Epithelial cell of proximal tubule (primary cell): Measurements from ENCODE around the gene LBX1. TPM values are rescaled to one million over a fixed set of nuclear protein-coding genes. Genes with fewer than 3 reads are reported as not detected.

Source experiments
- DNase-seq: peaks from one replicate; pipeline ENCODE4 v3.0.0-alpha.2; 2011; ENCODE audit warnings: low read depth
- H3K4me3 ChIP-seq: 2 replicates; pipeline ENCODE4 v1.5.1; 2011; ENCODE audit warnings: low read depth, mild to moderate bottlenecking, low read length
- total RNA-seq: library from RNA; depleted of rRNA; stranded (reverse); fragments of >200 nt; gene quantifications from 2 replicates; pipeline ENCODE4 v1.2.3, GENCODE V29; 2015
- TF ChIP-seq, protein P1 (sequence below): conservative IDR thresholded peaks from 2 replicates; pipeline ENCODE4 v1.5.1; 2012; ENCODE audit warnings: low read depth, mild to moderate bottlenecking, low read length

LBX1 gene
- total RNA-seq, 1 donor from 2014 or later = not detected

DNA sequence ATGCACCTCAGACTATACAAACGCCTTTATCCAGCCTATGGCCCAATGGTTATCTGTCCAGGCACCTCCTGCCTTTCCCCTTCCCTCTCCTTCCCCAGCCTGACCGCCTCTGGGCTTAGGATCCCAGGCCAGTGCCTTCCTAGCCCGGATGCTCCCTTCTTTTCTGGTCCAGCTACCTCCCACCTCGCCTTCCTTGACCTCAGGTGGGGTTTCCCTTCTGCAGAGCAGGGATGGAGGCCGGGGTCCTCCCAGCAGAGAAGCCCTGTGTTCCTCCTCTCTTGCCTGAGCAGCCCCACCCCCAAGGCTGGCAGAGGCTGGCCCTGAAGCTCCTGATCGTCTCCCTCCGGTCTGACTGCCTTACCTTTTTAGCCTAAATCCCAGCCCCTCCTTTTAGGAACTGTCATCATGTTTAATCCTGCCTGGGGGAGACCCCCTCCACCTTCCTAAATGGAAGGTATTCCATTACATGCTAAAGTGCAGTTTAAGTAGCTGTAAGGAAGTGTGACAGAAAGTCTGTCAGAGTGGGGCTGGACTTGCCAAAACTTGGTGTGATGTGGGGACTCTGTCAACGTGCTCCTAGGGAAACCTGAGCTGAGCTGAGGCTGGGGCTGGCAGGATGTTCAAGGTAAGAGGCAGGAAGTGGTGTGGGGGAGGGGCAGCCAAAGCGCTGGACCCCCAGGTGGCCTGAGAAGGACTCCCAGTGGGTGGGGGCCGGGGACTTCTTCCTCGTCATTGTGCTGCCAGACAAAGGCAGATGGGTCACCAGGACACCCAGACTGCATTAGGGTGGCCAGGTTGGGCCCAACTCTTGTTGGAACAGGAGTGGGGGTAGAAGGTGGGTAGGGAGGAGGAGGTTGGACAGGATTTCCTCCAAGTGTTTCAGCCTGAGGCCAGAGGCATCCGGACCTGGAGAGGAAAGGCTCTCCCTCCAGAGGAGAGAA is 39.5 kb downstream of the LBX1 start:
- no peak overlapping the region for H3K4me3 ChIP-seq
- DNase-seq = no peak
- TF ChIP-seq, protein P1, sequence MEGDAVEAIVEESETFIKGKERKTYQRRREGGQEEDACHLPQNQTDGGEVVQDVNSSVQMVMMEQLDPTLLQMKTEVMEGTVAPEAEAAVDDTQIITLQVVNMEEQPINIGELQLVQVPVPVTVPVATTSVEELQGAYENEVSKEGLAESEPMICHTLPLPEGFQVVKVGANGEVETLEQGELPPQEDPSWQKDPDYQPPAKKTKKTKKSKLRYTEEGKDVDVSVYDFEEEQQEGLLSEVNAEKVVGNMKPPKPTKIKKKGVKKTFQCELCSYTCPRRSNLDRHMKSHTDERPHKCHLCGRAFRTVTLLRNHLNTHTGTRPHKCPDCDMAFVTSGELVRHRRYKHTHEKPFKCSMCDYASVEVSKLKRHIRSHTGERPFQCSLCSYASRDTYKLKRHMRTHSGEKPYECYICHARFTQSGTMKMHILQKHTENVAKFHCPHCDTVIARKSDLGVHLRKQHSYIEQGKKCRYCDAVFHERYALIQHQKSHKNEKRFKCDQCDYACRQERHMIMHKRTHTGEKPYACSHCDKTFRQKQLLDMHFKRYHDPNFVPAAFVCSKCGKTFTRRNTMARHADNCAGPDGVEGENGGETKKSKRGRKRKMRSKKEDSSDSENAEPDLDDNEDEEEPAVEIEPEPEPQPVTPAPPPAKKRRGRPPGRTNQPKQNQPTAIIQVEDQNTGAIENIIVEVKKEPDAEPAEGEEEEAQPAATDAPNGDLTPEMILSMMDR = no peak

DNA sequence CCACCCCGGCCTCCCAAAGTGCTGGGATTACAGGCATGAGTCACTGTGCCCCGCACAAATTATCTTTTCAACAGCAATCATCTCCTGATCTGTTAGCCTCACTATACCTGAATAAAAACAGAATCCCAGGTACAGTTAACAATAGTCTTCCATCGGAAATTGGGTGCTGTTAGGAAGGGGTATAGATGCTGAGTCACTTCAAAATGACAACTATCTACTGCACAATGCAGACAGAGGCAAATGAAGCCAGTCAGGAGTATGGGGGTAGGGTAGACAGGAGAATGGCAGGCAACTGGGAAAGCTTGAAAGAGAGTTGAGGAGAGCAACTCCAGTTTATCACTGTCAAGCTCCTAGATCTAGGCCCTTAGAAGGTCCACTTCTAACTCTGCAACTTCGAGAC is 40.3 kb downstream of the LBX1 start:
- TF ChIP-seq, protein P1 = no peak
- no peak overlapping the region for H3K4me3 ChIP-seq
- no peak for DNase-seq

DNA sequence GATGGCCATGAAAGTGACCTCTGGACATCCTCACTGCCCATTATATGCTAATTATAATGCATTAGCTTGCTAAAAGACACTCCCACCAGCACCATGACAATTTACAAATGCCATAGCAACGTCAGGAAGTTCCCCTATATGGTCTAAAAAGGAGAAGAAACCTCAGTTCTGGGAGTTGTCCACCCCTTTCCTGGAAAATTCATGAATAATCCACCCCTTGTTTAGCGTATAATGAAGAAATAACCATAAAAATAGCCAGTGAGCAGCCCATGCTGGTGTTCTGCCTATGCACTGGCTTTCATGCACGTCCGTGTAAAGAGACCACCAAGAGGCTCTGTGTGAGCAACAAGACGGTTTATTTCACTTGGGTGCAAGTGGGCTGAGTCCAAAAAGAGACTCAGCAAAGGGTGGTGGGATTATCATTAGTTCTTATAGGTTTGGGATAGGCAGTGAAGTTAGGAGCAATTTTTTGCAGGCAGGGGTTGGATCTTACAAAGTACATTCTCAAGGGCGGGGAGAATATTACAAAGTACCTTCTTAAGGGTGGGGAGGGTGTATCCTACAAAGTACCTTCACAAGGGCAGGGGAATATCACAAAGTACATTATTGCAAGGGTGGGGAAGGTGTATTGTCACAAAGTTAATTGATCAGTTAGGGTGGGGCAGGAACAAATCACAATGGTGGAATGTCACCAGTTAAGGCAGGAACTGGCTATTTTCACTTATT is 45.6 kb downstream of the LBX1 start:
- TF ChIP-seq, protein P1 = no peak
- no peak for DNase-seq

DNA sequence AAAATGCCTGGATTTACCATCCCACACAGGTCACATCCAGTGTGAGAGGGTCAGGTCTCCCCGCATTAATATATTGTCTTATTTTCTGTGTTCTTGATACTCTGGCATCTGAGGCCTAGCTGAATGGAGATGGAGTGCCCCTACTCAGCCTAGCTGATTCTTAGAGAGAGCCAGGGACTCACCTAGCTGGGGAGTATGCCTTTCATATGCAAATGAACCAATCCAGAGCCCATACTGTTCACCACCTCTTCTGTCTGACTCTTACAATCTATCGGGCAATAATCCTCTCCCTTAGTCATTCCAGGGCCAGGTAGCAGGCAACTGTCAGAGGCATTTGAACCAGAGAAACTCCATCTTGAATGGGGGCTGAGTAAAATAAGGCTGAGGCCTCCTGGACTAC is 46.3 kb downstream of the LBX1 start:
- H3K4me3 ChIP-seq = no peak overlapping the region

More for the DNA sequence above, 45.6 kb downstream of the LBX1 start:
- H3K4me3 ChIP-seq = no peak overlapping the region

More for the DNA sequence above, 46.3 kb downstream of the LBX1 start:
- DNase-seq = no peak
- TF ChIP-seq, protein P1 = no peak

Other genes with a start within 250 kb of the LBX1 start
- 99.6 and 134 TPM in 2 replicates for gene MRPL43, start 242.0 kb downstream of the LBX1 start, total RNA-seq
- 5.2 and 9.7 TPM in 2 replicates for gene TWNK, start 241.9 kb downstream of the LBX1 start, total RNA-seq
- gene LZTS2, start 229.7 kb downstream of the LBX1 start, total RNA-seq = 77.8 and 81.0 TPM in 2 replicates
- gene PDZD7, start 198.3 kb downstream of the LBX1 start, total RNA-seq = 6.1 and 6.6 TPM in 2 replicates
- gene SFXN3, start 198.2 kb downstream of the LBX1 start, total RNA-seq = 47.6 and 49.5 TPM in 2 replicates
- gene KAZALD1, start 167.5 kb downstream of the LBX1 start, total RNA-seq = 2.9 and 4.5 TPM in 2 replicates
- gene TLX1, start 98.2 kb downstream of the LBX1 start, total RNA-seq = not detected in 2 replicates
- 7.4 and 14.2 TPM in 2 replicates for gene BTRC, start 124.7 kb upstream of the LBX1 start, total RNA-seq